Stimulated activated CD4-positive, alpha-beta T cell treated with anti-CD3 and anti-CD28 coated beads, Interleukin-1b, Interleukin-23, amount 100 ng/mL, for 4 hours (primary cell): ENCODE data around the gene IL27RA.
"Not testable (repeated sequence)": the region's sequence is repeated elsewhere in the genome, so short reads cannot be mapped to it uniquely, and the experiment has no call there.

Source experiments
- DNase-seq, 2 donors: peaks; one replicate each; pipeline ENCODE4 v3.0.0-alpha.2; 2020; ENCODE audit warnings: low read depth in 2 of 2

IL27RA gene

DNA sequence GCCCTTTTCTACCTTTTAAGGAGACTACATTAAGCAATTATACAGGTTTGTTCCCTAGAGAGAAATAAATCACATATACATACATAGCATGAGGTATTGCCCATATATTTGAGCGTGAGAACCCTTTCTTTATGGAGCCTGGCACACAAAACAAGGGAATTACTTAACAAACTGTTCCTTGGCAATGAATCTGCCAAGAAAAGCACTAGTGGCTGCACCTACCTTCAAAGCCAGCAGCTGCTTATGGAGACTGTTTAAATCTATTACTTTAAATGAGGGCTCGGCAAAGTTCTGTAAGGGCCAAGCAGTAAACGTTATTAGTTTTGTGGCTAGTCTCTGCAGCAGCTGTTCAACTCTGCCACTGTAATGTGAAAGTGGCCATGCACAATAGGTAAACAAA is 32.5 kb upstream of the IL27RA start:
- DNase-seq: no peak

DNA sequence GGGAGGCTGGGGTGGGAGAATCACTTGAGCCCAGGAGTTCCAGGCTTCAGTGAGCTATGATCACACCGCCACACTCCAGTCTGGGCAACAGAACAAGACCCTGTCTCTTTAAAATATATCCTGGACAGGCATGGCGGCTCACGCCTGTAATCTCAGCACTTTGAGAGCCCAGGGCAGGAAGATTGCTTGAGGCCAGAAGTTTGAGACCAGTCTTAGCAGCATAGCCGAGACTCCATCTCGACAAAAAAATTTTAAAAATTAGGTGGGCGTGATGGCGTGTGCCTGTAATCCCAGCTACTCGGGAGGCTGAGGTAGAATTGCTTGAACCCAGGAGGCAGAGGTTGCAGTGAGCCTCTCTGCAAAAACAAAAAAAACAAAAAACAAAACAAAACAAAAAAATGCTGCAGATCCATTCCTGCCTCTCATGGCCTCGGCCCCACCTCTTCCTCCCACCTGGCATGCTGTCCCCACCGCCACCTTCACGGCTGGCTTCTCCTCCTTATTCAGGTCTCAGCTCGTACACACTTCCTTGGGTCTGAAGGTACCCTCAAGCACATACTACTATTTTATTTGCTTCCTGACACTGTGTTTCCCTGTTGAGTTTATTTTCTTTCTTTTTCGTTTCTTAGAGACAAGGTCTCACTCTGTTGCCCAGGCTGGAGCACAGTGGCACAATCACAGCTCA is 30.7 kb upstream of the IL27RA start:
- no peak for DNase-seq

DNA sequence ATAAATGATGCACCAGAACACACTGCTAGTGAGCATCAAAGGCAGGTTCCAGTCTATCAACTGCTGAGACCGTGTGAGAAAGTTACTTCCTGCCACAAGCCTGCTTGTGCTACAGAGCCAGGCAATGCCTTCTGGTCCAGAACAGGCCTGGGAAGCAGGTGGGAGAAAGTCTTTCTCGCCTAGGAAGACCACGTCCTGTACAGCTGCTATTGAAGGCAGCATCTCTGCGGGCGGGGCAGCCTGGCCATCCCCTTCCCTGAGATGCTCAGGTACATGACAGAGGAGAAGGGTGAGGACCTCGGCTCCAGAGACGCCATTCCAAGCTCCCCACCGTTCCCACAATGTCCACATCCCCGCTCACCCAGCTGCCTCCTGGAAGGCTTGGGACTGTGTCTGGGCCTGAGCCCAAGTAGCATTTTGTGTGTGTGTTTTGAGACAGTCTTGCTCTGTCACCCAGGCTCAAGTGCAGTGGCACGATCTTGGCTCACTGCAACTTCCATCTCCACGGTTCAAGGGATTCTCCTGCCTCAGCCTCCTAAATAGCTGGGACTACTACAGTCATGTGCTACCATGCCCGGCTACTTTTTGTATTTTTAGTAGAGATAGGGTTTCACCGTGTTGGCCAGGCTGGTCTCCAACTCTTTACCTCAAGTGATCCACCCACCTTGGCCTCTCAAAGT is 28.9 kb upstream of the IL27RA start:
- DNase-seq: no peak

- no peak for DNase-seq
These were observed 28.1 kb upstream of the IL27RA start for GRCh38 chr19:14003251-14004055.

GRCh38 chr19:14004619-14005348 is 26.8 kb upstream of the IL27RA start:
- DNase-seq: no peak

GRCh38 chr19:14005349-14006084 is 26.0 kb upstream of the IL27RA start:
- DNase-seq: peak; percentile 88 to 89

DNA sequence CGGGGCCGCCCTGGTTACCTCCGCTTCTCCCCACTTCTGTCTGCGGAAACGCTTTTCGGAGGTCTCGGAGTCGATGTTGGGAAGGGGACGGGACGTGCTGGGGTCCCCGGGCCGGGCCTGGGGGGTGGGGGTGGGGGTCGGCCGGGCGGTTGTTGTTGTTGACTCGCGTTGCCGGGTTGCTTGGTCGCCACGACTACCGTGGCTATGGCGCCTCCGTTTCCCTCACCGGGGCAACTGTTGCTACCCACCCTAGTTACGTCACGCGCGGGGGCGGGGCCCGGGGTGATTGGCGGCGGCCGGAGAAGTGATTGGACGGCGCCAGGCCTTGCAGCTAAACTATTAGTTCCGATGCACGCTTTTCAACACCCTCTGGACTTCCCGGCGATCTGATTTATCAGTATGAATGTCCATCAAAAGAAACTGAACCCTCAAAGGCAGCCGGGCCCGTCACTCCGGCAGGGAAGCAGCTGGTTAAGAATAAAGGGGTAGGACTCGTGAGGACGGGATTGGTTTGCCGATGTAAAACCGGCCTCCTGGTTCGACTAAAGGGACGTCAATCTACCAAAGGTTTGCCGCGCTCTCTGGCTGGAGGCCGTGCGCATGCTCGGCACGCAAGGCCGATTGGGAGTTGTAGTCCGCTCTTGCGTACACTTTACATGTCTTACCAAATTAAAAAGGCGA is 25.3 kb upstream of the IL27RA start, which contains the start of gene RFX1:
TSS of gene RFX1 (minus strand) at position 236 of the 681 bp plus-strand sequence. CDS start 12,477 bp downstream, outside the sequence.
- DNase-seq: peak; percentile 100

GRCh38 chr19:14006766-14007562 is 24.6 kb upstream of the IL27RA start:
- peak in 1 of 2 donors; percentile 72 for DNase-seq

DNA sequence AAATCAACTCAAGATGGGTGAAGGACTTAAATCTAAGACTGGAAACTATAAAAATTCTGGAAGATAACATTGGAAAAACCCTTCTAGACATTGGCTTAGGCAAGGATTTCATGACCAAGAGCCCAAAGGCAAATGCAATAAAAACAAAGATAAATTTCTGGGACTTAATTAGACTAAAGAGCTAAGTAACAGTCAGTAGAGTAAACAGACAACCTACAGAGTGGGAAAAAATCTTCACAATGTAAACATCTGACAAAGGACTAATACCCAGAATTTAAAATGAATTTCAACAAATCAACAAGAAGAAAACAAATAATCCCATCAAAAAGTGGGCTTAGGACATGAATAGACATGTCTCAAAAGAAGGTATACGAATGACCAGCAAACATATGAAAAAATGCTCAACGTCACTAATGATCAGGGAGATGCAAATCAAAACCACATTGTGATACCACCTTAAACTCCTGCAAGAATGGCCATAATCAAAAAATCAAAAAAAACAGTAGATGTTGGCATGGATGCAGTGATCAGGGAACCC is 19.1 kb upstream of the IL27RA start:
- no peak for DNase-seq

GRCh38 chr19:14015524-14016035 is 16.0 kb upstream of the IL27RA start:
- no peak for DNase-seq

- DNase-seq: no peak
These were observed 12.5 kb upstream of the IL27RA start for GRCh38 chr19:14019100-14019499.

DNA sequence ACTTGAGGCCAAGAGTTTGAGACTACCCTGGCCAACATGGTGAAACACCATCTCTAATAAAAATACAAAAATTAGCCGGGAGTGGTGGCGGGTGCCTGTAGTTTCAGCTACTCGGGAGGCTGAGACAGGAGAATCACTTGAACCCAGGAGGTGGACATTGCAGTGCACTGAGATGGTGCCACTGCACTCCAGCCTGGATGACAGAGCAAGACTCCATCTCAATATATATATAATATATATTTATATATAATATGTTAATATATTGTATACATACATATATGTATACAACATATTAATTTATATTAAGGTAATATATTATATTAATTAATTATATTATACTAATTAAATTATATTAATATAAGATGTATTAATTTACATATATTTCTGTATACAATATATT is 11.8 kb upstream of the IL27RA start:
- DNase-seq: not testable (repeated sequence)

GRCh38 chr19:14021474-14021873 is 10.1 kb upstream of the IL27RA start:
- DNase-seq: no peak

DNA sequence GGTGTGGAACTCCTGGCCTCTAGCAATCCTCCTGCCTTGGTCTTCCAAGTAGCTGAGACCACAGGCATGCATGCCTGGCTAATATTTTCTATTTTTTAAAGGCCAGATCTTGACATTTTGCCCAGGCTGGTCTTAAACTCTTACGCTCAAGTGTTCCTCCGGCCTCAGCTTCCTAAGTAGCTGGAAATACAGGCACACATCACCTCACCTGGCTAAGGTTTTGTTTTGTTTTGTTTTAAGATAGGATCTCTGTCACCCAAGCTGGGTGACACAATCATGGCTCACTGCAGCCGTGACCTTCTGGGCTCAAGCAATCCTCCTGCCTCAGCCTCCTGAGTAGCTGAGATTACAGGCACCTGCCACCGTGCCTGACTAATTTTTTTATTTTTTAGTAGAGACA is 9.1 kb upstream of the IL27RA start:
- no peak for DNase-seq

- no peak for DNase-seq
These were observed 7.9 kb upstream of the IL27RA start for GRCh38 chr19:14023404-14024235.

DNA sequence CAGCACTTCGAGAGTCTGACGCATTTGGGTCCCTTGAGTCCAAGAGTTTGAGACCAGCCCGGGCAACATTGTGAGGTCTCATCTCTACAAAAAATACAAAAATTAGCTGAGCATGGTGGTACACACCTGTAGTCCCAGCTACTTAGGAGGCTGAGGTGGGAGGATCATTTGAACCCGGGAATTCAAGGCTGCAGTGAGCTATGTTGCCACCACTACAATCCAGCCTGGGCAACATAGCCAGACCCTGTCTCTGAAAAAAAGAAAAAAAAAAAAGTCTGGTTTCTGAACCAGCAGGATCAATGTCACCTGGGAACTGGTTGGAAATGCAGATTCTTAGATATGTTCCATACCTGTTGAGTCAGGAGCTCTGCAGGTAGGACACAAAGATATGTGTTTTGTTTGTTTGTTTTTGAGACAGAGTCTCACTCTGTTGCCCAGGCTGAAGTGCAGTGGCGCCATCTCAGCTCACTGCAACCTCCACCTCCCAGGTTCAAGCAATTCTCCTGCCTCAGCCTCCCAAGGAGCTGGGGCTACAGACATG is 4.8 kb upstream of the IL27RA start:
- DNase-seq: not testable (repeated sequence)

DNA sequence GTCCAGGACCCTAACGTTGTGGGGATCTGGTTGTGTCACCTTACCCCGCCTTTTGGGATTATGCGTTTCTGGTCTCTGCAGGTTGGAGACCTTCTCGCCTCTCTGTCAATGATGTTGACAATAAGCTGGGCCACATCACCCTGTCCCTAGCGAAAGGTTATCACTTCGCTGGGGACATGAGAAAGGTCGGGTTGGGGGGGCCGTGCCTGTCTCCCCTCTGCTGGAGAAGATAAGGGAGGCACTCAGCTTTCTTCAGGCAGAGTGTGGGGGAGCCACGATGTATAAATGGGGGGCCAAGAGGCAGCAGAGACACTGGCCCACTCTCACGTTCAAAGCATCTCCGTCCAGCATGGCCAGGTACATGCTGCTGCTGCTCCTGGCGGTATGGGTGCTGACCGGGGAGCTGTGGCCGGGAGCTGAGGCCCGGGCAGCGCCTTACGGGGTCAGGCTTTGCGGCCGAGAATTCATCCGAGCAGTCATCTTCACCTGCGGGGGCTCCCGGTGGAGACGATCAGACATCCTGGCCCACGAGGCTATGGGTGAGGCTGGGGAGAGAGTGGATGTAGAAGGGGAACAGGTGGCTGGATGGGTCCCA is 3.6 kb upstream of the IL27RA start, which contains the start of gene RLN3:
TSS of gene RLN3 (plus strand) at position 293 of the 595 bp plus-strand sequence. CDS start at position 350, 57 bp downstream.
- no peak for DNase-seq
